ENCODE data around the gene ZBTB7B. TPM values are rescaled to one million over a fixed set of nuclear protein-coding genes. Genes with fewer than 3 reads are reported as not detected.

The ZBTB7B gene
- total RNA-seq, 4 donors from 2014 or later, result 23.5 to 74.0 (median 30.8) TPM

DNA sequence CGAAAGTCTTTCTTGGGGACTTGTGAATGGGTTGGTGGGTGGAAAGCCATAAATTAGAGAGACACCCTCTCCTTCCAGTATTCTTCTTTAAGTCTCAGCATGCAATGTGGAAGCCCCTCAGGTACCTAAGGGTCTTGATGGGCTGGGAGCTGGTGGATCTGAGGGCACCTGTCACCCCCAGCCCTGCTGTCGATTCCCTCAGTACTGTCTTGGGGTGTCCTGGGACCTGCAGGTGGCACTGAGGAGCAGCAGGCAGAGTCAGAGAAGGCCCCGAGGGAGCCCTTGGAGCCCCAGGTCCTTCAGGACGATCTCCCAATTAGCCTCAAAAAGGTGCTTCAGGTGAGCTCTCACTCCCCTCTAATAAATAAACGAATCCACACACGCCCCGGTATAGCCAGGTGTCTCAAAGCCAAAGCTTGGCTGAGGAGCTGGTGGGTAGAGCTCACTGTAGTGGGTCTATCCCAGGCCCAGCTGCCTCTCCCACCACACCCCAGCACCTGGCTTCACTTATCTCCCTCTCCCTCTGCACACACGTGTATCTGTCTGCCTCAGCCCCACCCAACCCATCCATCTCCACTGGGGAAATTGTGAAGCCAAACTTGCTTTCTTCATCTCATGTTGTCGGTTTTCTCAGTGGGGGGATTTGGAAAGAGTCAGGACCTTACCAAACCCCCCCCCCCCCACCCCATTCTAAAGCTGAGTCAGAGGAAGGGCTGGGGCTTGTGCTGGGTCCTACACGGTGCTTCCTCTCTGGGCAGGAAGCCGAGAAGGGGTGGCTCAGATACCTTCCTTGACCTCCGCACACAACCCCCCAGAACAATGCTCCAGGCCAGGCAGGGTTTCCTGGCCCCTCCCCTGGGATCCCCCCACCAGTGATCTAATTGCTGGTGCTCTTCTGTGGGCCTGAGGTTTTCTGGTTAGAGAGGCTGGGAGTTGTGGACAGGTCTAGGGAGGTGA is 50.1 kb downstream of the ZBTB7B start:
- TF ChIP-seq, protein P1, sequence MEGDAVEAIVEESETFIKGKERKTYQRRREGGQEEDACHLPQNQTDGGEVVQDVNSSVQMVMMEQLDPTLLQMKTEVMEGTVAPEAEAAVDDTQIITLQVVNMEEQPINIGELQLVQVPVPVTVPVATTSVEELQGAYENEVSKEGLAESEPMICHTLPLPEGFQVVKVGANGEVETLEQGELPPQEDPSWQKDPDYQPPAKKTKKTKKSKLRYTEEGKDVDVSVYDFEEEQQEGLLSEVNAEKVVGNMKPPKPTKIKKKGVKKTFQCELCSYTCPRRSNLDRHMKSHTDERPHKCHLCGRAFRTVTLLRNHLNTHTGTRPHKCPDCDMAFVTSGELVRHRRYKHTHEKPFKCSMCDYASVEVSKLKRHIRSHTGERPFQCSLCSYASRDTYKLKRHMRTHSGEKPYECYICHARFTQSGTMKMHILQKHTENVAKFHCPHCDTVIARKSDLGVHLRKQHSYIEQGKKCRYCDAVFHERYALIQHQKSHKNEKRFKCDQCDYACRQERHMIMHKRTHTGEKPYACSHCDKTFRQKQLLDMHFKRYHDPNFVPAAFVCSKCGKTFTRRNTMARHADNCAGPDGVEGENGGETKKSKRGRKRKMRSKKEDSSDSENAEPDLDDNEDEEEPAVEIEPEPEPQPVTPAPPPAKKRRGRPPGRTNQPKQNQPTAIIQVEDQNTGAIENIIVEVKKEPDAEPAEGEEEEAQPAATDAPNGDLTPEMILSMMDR (IDR thresholded peaks at IDR 0.05; ENCODE audit: low read depth), result no peak

DNA sequence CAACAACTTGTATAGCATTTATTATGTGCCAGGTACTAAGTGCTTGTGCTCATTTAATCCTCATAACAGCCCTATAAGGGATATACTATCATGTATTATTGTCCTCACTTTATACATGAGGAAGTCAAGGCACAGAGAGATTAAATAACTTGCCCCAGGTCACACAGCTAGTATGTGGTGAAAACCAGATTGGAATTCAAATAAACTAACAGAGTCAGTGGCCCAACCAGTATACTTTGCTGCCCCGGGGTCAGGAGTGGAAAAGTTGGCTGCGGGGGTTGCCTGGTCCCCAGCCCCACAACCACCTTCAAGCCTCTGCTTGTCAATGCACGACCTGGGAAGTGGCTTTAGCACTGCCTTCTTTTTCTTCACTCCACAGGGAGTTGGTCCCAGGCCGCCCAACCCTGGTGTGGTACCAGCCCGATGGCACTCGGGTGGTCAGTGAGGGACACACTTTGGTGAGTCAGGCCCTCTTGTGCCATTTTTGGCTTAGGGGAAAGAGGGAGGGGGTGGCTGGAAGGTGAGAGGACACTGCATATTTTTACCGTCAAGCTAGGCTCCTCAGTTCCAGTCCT is 51.0 kb downstream of the ZBTB7B start:
- TF ChIP-seq, protein P1 (IDR thresholded peaks at IDR 0.05; ENCODE audit: low read depth), result no peak

DNA sequence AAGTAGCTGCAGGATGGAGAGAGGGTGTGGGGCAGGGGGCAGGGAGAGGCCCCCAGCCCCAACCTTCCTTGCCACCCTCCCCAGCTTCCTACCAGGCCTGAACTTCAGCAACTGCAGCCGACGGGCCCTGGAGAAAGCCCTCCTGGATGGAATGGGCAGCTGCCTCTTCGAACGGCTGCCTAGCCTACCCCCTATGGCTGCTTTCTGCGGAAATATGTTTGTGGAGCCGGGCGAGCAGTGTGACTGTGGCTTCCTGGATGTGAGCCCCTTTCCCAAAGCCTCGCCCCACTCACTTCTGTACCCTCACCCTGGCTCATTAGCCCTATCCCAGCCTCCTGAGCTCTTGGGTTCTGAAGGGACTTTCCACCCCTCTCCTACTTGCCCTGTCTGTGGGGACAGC is 54.5 kb downstream of the ZBTB7B start:
- TF ChIP-seq, protein P1 (IDR thresholded peaks at IDR 0.05; ENCODE audit: low read depth), result no peak

DNA sequence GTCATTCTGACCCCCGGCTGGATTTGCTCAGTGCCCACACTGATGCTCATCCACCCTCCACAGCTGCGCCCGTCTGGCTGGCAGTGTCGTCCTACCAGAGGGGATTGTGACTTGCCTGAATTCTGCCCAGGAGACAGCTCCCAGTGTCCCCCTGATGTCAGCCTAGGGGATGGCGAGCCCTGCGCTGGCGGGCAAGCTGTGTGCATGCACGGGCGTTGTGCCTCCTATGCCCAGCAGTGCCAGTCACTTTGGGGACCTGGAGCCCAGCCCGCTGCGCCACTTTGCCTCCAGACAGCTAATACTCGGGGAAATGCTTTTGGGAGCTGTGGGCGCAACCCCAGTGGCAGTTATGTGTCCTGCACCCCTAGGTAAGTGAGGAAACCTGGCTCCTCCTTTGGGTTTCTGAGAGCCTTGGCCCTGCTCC is 55.2 kb downstream of the ZBTB7B start:
- TF ChIP-seq, protein P1 (IDR thresholded peaks at IDR 0.05; ENCODE audit: low read depth), result no peak

DNA sequence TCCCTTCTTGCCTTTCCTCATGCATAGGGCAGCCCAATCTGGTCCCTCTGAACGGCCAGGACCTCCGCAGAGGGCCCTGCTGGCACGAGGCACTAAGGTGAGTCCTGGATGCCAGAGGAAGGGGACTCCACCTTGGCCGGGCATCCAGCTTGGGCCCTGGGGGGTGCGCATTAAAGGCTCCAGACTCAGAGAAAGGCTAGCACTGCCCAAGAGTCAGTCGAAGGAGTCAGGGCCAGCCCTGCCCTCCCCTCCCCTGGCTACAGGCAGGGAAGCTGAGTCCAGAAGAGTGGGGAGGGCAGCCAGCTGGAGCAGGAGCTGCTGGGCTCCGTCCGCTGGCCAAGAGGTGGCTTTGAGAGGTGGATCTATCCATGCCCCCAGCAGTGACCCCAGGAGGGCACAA is 58.1 kb downstream of the ZBTB7B start:
- TF ChIP-seq, protein P1 (IDR thresholded peaks at IDR 0.05; ENCODE audit: low read depth), result no peak

DNA sequence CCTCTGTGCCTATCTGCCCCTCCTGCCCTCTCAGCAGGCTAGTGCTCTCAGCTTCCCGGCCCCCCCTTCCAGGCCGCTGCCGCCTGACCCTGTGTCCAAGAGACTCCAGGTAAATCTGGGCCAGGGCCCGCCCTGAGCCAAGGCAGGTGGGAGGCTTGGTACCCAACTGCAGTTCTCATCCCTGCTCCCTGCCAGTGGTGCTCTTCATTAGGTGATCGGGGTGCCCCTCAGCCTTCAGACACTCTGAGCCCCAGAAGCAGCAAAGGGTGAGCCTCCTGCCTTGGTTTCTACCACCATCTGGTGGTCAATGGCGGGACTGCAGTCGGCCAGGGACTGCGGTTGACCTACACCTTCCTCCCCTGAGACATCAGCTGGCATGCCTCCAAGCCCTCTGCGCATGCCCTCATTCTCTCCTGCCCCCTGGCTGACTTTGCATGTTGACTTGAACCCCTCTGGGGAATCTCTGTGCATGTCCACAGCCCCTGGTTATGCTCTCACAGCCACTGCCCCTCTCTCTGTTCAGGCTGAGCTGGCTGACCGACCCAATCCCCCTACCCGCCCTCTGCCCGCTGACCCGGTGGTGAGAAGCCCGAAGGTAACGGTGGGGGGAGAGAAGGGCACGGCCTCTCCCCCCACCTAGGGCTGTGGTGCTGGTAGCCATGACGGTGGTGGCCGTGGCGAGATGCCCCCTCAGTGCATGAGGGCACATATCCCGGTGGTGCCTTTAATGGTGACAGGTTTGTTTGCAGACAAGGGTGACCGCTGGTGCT is 59.0 kb downstream of the ZBTB7B start:
- TF ChIP-seq, protein P1 (IDR thresholded peaks at IDR 0.05; ENCODE audit: low read depth), result no peak
